Endodermal cell (in vitro differentiated cells): Measurements from ENCODE around the gene TNFAIP3. TPM values are rescaled to one million over a fixed set of nuclear protein-coding genes. Genes with fewer than 3 reads are reported as not detected.
"Not testable (repeated sequence)": the region's sequence is repeated elsewhere in the genome, so short reads cannot be mapped to it uniquely, and the experiment has no call there.

ENCODE experiments used
- DNase-seq: peaks from one replicate; pipeline ENCODE4 v3.0.0-alpha.2; 2017
- H3K27ac ChIP-seq: 2 replicates; pipeline ENCODE4 v1.5.1; 2013; ENCODE audit warnings: mild to moderate bottlenecking, low read depth, low read length, moderate library complexity
- H3K27me3 ChIP-seq: 2 replicates; pipeline ENCODE4 v1.6.1; 2013; ENCODE audit warnings: mild to moderate bottlenecking, low read length, moderate library complexity; ENCODE audit not compliant: insufficient read depth, control insufficient read depth, poor library complexity, severe bottlenecking
- H3K36me3 ChIP-seq: 2 replicates; pipeline ENCODE4 v1.7.0; 2013; ENCODE audit warnings: mild to moderate bottlenecking, low read length, moderate library complexity; ENCODE audit not compliant: control insufficient read depth, insufficient read depth
- H3K4me1 ChIP-seq: one replicate; pipeline ENCODE4 v1.7.0; 2013; ENCODE audit warnings: low read length; ENCODE audit not compliant: control insufficient read depth, insufficient read depth
- H3K4me3 ChIP-seq: 2 replicates; pipeline ENCODE4 v1.5.1; 2013; ENCODE audit warnings: mild to moderate bottlenecking, low read length, moderate library complexity
- H3K9ac ChIP-seq: 2 replicates; pipeline ENCODE4 v1.6.1; 2013; ENCODE audit warnings: mild to moderate bottlenecking, low read length, moderate library complexity; ENCODE audit not compliant: poor library complexity, severe bottlenecking; ENCODE audit errors: extremely low read depth
- H3K9me3 ChIP-seq: 2 replicates; pipeline ENCODE4 v1.6.1; 2013; ENCODE audit warnings: mild to moderate bottlenecking, low read length, moderate library complexity; ENCODE audit not compliant: control insufficient read depth
- H3K27ac Mint-ChIP-seq: 2 replicates; pipeline ENCODE4 v1.8.0; 2020; ENCODE audit warnings: mixed read lengths
- H3K27me3 Mint-ChIP-seq: 2 replicates; pipeline ENCODE4 v1.8.0; 2021; ENCODE audit warnings: mild to moderate bottlenecking, mixed read lengths; ENCODE audit not compliant: insufficient read depth
- H3K36me3 Mint-ChIP-seq: 2 replicates; pipeline ENCODE4 v1.8.0; 2020; ENCODE audit warnings: low read depth, mixed read lengths
- H3K4me1 Mint-ChIP-seq: 2 replicates; pipeline ENCODE4 v1.8.0; 2020; ENCODE audit warnings: mixed read lengths
- H3K4me3 Mint-ChIP-seq: 2 replicates; pipeline ENCODE4 v1.8.0; 2020; ENCODE audit warnings: mild to moderate bottlenecking, moderate library complexity, mixed read lengths
- H3K9me3 Mint-ChIP-seq: 2 replicates; pipeline ENCODE4 v1.8.0; 2020; ENCODE audit warnings: mild to moderate bottlenecking, mixed read lengths
- WGBS, 2 experiments: methylation state at CpG; one replicate each; pipeline versions ENCODE4 v1.1.5 to v1.1.7; 2013; ENCODE audit warnings: missing lambda C conversion rate in 2 of 2, mixed read lengths in 1 of 2; ENCODE audit not compliant: insufficient coverage in 1 of 2, insufficient read length in 1 of 2; 5-methylcytosine and 5-hydroxymethylcytosine counted together
- total RNA-seq, 2 donors: library from RNA; stranded (reverse); fragmentation: NEBNext Ultra II Directional in 1 of 2; extraction: Animal tissue kit (Norgen Biotek cat#: 25700) in 1 of 2; gene quantifications; 2 replicates in 1 of 2; 3 replicates in 1 of 2; pipeline ENCODE4 v1.2.1, GENCODE V29; 2021
- TF ChIP-seq, protein P1 (sequence below): fragments of 200-600 bp; sonication (generic); conservative IDR thresholded peaks from 2 replicates; pipeline ENCODE4 v1.5.0; 2021; ENCODE audit warnings: antibody characterized with exemption, mild to moderate bottlenecking

TNFAIP3 gene
- total RNA-seq, 2 donors from 2014 or later = 4.4 to 12.3 TPM

- Mint-ChIP-seq H3K27ac (no peak overlapping the region), H3K4me1 (no peaks in the 10 kb centered on the region), H3K9me3 (no peaks in the 10 kb centered on the region), H3K27me3 (peaks cover 3% of the 10 kb centered on the region), H3K36me3 (no peaks in the 10 kb centered on the region), H3K4me3 (no peak overlapping the region)
- H3K4me1 ChIP-seq = no peaks in the 10 kb centered on the region
- H3K27ac ChIP-seq = no peak overlapping the region
- H3K9ac ChIP-seq = no peak overlapping the region
- WGBS, 2 experiments = 94 to 100% methylated on average over 2 of the region's 2 CpGs
- TF ChIP-seq, protein P1, sequence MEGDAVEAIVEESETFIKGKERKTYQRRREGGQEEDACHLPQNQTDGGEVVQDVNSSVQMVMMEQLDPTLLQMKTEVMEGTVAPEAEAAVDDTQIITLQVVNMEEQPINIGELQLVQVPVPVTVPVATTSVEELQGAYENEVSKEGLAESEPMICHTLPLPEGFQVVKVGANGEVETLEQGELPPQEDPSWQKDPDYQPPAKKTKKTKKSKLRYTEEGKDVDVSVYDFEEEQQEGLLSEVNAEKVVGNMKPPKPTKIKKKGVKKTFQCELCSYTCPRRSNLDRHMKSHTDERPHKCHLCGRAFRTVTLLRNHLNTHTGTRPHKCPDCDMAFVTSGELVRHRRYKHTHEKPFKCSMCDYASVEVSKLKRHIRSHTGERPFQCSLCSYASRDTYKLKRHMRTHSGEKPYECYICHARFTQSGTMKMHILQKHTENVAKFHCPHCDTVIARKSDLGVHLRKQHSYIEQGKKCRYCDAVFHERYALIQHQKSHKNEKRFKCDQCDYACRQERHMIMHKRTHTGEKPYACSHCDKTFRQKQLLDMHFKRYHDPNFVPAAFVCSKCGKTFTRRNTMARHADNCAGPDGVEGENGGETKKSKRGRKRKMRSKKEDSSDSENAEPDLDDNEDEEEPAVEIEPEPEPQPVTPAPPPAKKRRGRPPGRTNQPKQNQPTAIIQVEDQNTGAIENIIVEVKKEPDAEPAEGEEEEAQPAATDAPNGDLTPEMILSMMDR = no peak
- H3K9me3 ChIP-seq = no peaks in the 10 kb centered on the region
- H3K4me3 ChIP-seq = no peak overlapping the region
- no peak for DNase-seq
- no peaks in the 10 kb centered on the region for H3K36me3 ChIP-seq
- no peaks in the 10 kb centered on the region for H3K27me3 ChIP-seq
Measured at GRCh38 chr6:137893726-137894125, 26.7 kb downstream of the TNFAIP3 start.

DNA sequence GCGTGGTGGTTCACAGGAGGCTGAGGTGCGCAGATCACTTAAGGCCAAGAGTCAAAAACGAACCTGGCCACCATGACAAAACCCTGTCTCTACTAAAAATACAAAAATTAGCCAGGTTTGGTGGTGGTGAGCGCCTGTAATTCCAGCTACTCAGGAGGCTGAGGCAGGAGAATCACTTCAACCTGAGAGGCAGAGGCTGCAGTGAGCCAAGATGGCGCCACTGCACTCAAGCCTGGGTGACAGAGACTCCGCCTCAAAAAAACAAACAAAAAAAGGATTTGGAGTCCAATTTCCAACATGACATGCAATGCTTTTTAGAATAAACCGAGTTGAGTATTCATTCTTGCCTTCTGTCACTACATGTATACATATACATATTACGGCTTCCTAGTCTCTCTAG, 27.3 kb downstream of the TNFAIP3 start:
- not testable (repeated sequence) for H3K4me3 ChIP-seq, H3K27me3 ChIP-seq, H3K4me1 Mint-ChIP-seq, H3K9ac ChIP-seq, H3K36me3 ChIP-seq, H3K27me3 Mint-ChIP-seq, H3K27ac Mint-ChIP-seq, H3K9me3 Mint-ChIP-seq, H3K36me3 Mint-ChIP-seq, H3K9me3 ChIP-seq, H3K27ac ChIP-seq, DNase-seq, H3K4me1 ChIP-seq, H3K4me3 Mint-ChIP-seq
- WGBS, 2 experiments = 82 to 100% methylated on average over 3 to 8 of the region's 8 CpGs

GRCh38 chr6:137894779-137895385, 27.8 kb downstream of the TNFAIP3 start:
- H3K27ac Mint-ChIP-seq = no peak overlapping the region
- Histone ChIP-seq H3K4me1 (no peaks in the 10 kb centered on the region), H3K27ac (no peak overlapping the region), H3K27me3 (no peaks in the 10 kb centered on the region), H3K9me3 (no peaks in the 10 kb centered on the region), H3K9ac (no peak overlapping the region), H3K36me3 (no peaks in the 10 kb centered on the region), H3K4me3 (no peak overlapping the region)
- H3K4me1 Mint-ChIP-seq = no peaks in the 10 kb centered on the region
- 88 to 89% methylated on average over 4 of the region's 4 CpGs for WGBS, 2 experiments
- H3K4me3 Mint-ChIP-seq = no peak overlapping the region
- no peaks in the 10 kb centered on the region for H3K36me3 Mint-ChIP-seq
- H3K9me3 Mint-ChIP-seq = no peaks in the 10 kb centered on the region
- TF ChIP-seq, protein P1 = no peak
- peaks cover 3% of the 10 kb centered on the region for H3K27me3 Mint-ChIP-seq
- no peak for DNase-seq

DNA sequence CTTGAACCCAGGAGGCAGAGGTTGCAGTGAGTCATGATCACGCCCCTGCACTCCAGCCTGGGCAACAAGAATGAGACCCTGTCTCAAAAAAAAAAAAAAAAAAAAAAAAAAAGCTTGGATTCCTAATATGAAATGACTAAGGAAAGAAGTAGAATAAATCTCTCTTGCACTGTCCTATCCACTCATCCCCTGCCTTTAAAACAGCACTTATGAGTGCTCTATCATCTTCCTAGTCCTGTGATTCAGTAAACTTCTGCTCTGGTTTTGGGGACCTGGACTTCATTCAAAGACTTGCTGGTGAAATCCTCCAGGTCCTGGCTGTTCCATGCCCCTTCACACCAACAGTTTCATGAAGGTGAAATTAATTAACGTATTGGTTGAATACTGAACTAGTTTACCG, 29.6 kb downstream of the TNFAIP3 start:
- Mint-ChIP-seq H3K36me3 (no peaks in the 10 kb centered on the region), H3K27me3 (no peaks in the 10 kb centered on the region), H3K4me1 (no peaks in the 10 kb centered on the region), H3K27ac (no peak overlapping the region), H3K9me3 (no peaks in the 10 kb centered on the region), H3K4me3 (no peak overlapping the region)
- TF ChIP-seq, protein P1 = no peak
- no peak overlapping the region for H3K4me3 ChIP-seq
- 83% methylated on average over 3 of the region's 3 CpGs; no CpG with 5 or more reads in 1 of the 2 experiments for WGBS, 2 experiments
- DNase-seq = no peak
- no peaks in the 10 kb centered on the region for H3K9me3 ChIP-seq
- no peaks in the 10 kb centered on the region for H3K4me1 ChIP-seq
- no peak overlapping the region for H3K27ac ChIP-seq
- no peaks in the 10 kb centered on the region for H3K27me3 ChIP-seq
- no peaks in the 10 kb centered on the region for H3K36me3 ChIP-seq
- H3K9ac ChIP-seq = no peak overlapping the region
